Activated naive CD4-positive, alpha-beta T cell treated with anti-CD3 and anti-CD28 coated beads for 36 hours (primary cell): ENCODE data around the gene MAD1L1. TPM values are rescaled to one million over a fixed set of nuclear protein-coding genes. Genes with fewer than 3 reads are reported as not detected.

Source experiments
- CTCF ChIA-PET: fragments of 350-600 bp; sonication (Branson Sonifier 250); formaldehyde crosslinking; loops from one replicate; lab custom pipeline; 2021; ENCODE audit warnings: antibody characterized with exemption; lab: Charles Lee
- DNase-seq: peaks from one replicate; pipeline ENCODE4 v3.0.0-alpha.2; 2020
- H3K27ac Mint-ChIP-seq: one replicate; pipeline ENCODE4 v1.8.0; 2021; ENCODE audit warnings: mild to moderate bottlenecking, mixed read lengths
- H3K27me3 Mint-ChIP-seq: one replicate; pipeline ENCODE4 v1.8.0; 2021; ENCODE audit warnings: low read depth, mixed read lengths
- H3K36me3 Mint-ChIP-seq: one replicate; pipeline ENCODE4 v1.8.0; 2021; ENCODE audit warnings: low read depth, mixed read lengths
- H3K4me1 Mint-ChIP-seq: one replicate; pipeline ENCODE4 v1.8.0; 2021; ENCODE audit warnings: low read depth, mixed read lengths
- H3K4me3 Mint-ChIP-seq: one replicate; pipeline ENCODE4 v1.8.0; 2021; ENCODE audit warnings: mild to moderate bottlenecking, moderate library complexity, mixed read lengths
- H3K9me3 Mint-ChIP-seq: one replicate; pipeline ENCODE4 v1.8.0; 2021; ENCODE audit warnings: mixed read lengths
- intact Hi-C: fragments of 100-400 bp; cut with micrococcal nuclease; formaldehyde crosslinking; loops from one replicate; pipeline ENCODE4 v1.15.1; 2023
- total RNA-seq, 2 experiments: library from RNA; stranded (reverse); gene quantifications; one replicate each; pipeline ENCODE4 v1.2.3, GENCODE V29; 2021

Gene MAD1L1
- total RNA-seq, 2 experiments from 2014 or later = 37.5 to 40.2 TPM

GRCh38 chr7:2210551-2211258 is 22.0 kb downstream of the MAD1L1 start:
- Mint-ChIP-seq H3K9me3 (no peaks in the 10 kb centered on the region), H3K27ac (no peak overlapping the region), H3K4me1 (no peaks in the 10 kb centered on the region), H3K36me3 (peaks cover 32% of the 10 kb centered on the region), H3K27me3 (no peaks in the 10 kb centered on the region), H3K4me3 (no peak overlapping the region)
- intact Hi-C loops = no loop called here
- CTCF ChIA-PET = no interaction called here
- DNase-seq = no peak

GRCh38 chr7:2209961-2210323 is 22.8 kb downstream of the MAD1L1 start:
- Mint-ChIP-seq H3K9me3 (no peaks in the 10 kb centered on the region), H3K36me3 (peaks cover 28% of the 10 kb centered on the region), H3K4me1 (no peaks in the 10 kb centered on the region), H3K27ac (no peak overlapping the region), H3K4me3 (no peak overlapping the region), H3K27me3 (no peaks in the 10 kb centered on the region)
- intact Hi-C loops = no loop called here
- DNase-seq = no peak
- CTCF ChIA-PET = no interaction called here

- Mint-ChIP-seq H3K27ac (no peak overlapping the region), H3K36me3 (peaks cover 28% of the 10 kb centered on the region), H3K4me3 (no peak overlapping the region), H3K4me1 (no peaks in the 10 kb centered on the region), H3K27me3 (no peaks in the 10 kb centered on the region), H3K9me3 (no peaks in the 10 kb centered on the region)
- CTCF ChIA-PET = interaction anchor here (0.6 kb wide), 2 partner anchors 25 to 188 kb away, joined by 3 read pairs; no protein-coding TSS in a partner anchor
- DNase-seq = peak; percentile 59
- intact Hi-C loops = no loop called here
Measured at GRCh38 chr7:2209146-2209960, 23.4 kb downstream of the MAD1L1 start.

GRCh38 chr7:2208712-2209111 is 24.0 kb downstream of the MAD1L1 start:
- Mint-ChIP-seq H3K27me3 (no peaks in the 10 kb centered on the region), H3K4me3 (no peak overlapping the region), H3K36me3 (peaks cover 23% of the 10 kb centered on the region), H3K4me1 (no peaks in the 10 kb centered on the region), H3K27ac (no peak overlapping the region), H3K9me3 (no peaks in the 10 kb centered on the region)
- CTCF ChIA-PET = no interaction called here
- intact Hi-C loops = no loop called here
- DNase-seq = no peak

DNA sequence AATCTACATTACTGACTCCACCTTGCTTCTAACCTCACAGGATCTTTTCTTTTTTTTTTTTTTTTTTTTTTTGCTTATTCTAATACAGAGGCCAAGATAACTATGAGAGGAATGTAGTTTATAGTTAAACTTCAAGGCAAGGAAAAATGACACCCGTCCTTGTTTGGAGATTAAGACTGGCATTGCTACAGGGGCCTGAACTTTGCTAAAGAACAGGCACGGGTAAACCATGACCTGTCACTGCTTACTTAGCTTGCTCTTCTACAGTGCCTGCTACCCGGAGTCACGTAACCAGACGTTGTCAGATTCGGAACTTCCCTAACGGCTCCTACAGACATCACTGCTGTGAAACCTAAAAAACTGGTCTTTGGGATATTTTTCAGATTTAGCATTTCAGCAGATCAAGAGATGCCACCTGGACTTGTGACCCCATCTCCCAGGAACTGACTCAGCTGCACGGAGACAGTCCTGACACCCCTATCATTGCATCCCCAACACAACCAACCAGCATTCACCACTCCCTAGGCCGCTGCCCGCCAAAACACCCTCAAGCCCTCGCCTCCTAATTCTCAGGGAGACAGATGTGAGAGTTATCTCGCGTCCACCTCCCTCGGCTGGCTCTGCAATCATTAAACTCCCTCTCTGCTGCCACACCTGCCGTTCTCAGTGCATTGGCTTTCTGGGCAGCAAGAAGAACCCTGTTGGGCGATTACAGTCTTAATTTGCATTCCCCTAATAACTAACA is 27.5 kb downstream of the MAD1L1 start:
- no peaks in the 10 kb centered on the region for H3K27me3 Mint-ChIP-seq
- no peaks in the 10 kb centered on the region for H3K9me3 Mint-ChIP-seq
- intact Hi-C loops = no loop called here
- DNase-seq = no peak
- H3K27ac Mint-ChIP-seq = no peak overlapping the region
- CTCF ChIA-PET = no interaction called here
- no peak overlapping the region for H3K4me3 Mint-ChIP-seq
- no peaks in the 10 kb centered on the region for H3K4me1 Mint-ChIP-seq
- peaks cover 7% of the 10 kb centered on the region for H3K36me3 Mint-ChIP-seq

DNA sequence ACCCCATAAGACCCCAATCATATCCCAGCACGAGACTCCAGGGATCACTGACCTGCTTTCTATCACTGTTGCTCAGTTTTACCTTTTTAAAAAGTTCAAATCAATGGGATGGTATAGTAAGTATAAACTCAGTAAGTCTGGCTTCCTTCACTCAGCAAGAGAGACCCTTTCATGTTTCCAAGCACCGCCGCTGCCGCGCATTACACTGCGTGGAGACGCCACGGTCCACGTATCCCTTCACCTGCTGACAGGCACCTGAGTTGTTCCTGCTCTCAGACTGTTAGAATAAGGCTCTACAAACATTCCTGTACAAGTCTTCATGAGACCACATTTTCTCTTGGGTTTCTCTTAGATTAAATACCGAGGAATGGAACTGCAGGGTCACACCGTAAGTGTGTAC is 28.3 kb downstream of the MAD1L1 start:
- DNase-seq = no peak
- CTCF ChIA-PET = no interaction called here
- H3K27ac Mint-ChIP-seq = no peak overlapping the region
- no peaks in the 10 kb centered on the region for H3K4me1 Mint-ChIP-seq
- no peaks in the 10 kb centered on the region for H3K9me3 Mint-ChIP-seq
- H3K36me3 Mint-ChIP-seq = peaks cover 8% of the 10 kb centered on the region
- no peak overlapping the region for H3K4me3 Mint-ChIP-seq
- intact Hi-C loops = no loop called here
- no peaks in the 10 kb centered on the region for H3K27me3 Mint-ChIP-seq

DNA sequence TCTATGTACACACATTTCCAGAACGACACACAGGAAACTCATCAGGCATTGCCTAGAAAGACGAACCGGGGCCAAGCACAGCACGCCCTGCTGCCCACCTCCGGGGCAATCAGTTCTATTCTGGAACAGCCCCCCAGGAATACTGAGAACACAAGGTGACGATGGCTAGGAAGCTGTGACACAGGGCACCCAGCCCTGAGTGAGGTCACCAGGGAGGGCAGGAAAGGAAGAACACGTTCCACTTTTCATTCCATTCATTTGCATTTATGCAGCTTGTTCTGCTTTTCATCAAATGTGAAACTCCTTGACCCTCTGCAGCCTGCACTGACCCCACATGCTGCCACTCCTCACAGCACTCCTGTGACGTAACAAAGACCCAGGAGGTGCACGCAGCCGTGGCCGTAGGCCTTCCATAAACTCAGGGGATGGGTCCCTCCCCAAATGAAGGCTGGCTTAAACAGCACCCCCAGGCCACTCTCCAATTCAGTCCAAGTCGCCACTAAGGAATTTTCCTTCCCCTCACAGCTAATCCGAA is 28.9 kb downstream of the MAD1L1 start:
- no peak for DNase-seq
- Mint-ChIP-seq H3K9me3 (no peaks in the 10 kb centered on the region), H3K4me1 (no peaks in the 10 kb centered on the region), H3K36me3 (peaks cover 6% of the 10 kb centered on the region), H3K4me3 (no peak overlapping the region), H3K27me3 (no peaks in the 10 kb centered on the region), H3K27ac (no peak overlapping the region)
- intact Hi-C loops = no loop called here
- CTCF ChIA-PET = no interaction called here

- Mint-ChIP-seq H3K36me3 (peaks cover 4% of the 10 kb centered on the region), H3K27me3 (no peaks in the 10 kb centered on the region), H3K4me1 (no peaks in the 10 kb centered on the region), H3K4me3 (no peak overlapping the region), H3K9me3 (no peaks in the 10 kb centered on the region), H3K27ac (no peak overlapping the region)
- CTCF ChIA-PET = no interaction called here
- no peak for DNase-seq
- intact Hi-C loops = no loop called here
Measured at GRCh38 chr7:2202901-2203765, 29.6 kb downstream of the MAD1L1 start.

DNA sequence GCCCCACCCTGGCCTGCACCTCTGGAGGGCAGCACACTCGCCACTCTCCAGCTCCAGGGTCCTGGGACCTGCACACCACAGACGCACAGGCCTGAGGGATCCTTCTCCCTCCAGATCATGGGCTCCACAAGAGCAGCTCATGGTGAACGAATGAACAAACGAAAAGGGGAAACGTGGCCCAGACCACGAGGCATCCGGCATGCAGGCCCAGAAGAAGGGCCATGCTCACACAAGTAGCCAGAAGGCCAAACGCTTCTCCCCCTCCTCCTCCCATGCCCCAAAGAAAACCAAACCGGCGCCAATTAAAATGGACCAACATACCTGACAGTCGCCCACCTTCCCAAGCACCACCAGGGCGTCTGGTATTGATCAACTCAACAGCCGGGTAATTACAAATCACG is 30.4 kb downstream of the MAD1L1 start:
- H3K27me3 Mint-ChIP-seq = no peaks in the 10 kb centered on the region
- no peak overlapping the region for H3K4me3 Mint-ChIP-seq
- H3K36me3 Mint-ChIP-seq = peaks cover 7% of the 10 kb centered on the region
- H3K4me1 Mint-ChIP-seq = no peaks in the 10 kb centered on the region
- no peaks in the 10 kb centered on the region for H3K9me3 Mint-ChIP-seq
- intact Hi-C loops = no loop called here
- CTCF ChIA-PET = no interaction called here
- DNase-seq = no peak
- H3K27ac Mint-ChIP-seq = no peak overlapping the region

DNA sequence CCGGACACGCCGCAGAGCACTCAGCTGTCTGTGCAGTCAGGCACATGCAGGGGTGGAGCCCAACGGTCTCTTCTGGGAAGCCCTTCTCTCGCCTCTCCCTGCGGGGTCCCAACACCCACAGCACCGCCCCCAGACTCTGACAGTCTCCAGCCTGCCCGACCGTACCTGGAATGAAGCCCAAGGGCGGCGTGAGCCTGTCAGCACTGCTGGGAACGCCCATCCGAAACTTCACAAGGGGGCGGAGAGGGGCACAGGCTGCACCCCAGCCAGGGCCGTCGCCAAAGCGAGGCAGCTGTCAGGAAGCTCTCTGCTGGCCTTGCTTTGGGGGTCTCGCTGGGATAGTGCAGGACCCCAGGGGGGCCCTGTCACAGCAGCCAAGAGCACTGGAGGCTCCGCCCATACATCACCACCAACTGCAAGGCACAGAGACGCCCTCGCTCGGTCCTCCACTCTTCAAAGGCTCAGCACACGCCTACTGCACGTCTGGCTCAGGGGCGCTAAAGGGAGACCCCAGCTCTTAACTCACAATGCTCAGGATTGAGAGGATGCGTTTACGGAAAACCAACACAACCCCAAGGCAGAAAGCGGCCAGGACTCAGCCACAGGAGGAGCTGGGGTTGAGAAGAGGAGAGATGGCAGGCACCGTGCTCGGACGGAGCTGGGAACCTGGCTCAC is 30.9 kb downstream of the MAD1L1 start:
- Mint-ChIP-seq H3K36me3 (peaks cover 9% of the 10 kb centered on the region), H3K4me1 (peaks cover 4% of the 10 kb centered on the region), H3K27me3 (no peaks in the 10 kb centered on the region), H3K9me3 (no peaks in the 10 kb centered on the region), H3K27ac (no peak overlapping the region), H3K4me3 (no peak overlapping the region)
- DNase-seq = no peak
- CTCF ChIA-PET = no interaction called here
- intact Hi-C loops = no loop called here

GRCh38 chr7:2201128-2201527 is 31.6 kb downstream of the MAD1L1 start:
- DNase-seq = no peak
- peaks cover 4% of the 10 kb centered on the region for H3K4me1 Mint-ChIP-seq
- CTCF ChIA-PET = no interaction called here
- H3K36me3 Mint-ChIP-seq = peaks cover 15% of the 10 kb centered on the region
- H3K27me3 Mint-ChIP-seq = no peaks in the 10 kb centered on the region
- intact Hi-C loops = no loop called here
- H3K27ac Mint-ChIP-seq = no peak overlapping the region
- no peak overlapping the region for H3K4me3 Mint-ChIP-seq
- peaks cover 3% of the 10 kb centered on the region for H3K9me3 Mint-ChIP-seq
